ENCODE data around the gene FA2H.
"Not testable (repeated sequence)": the region's sequence is repeated elsewhere in the genome, so short reads cannot be mapped to it uniquely, and the experiment has no call there.

The FA2H gene

DNA sequence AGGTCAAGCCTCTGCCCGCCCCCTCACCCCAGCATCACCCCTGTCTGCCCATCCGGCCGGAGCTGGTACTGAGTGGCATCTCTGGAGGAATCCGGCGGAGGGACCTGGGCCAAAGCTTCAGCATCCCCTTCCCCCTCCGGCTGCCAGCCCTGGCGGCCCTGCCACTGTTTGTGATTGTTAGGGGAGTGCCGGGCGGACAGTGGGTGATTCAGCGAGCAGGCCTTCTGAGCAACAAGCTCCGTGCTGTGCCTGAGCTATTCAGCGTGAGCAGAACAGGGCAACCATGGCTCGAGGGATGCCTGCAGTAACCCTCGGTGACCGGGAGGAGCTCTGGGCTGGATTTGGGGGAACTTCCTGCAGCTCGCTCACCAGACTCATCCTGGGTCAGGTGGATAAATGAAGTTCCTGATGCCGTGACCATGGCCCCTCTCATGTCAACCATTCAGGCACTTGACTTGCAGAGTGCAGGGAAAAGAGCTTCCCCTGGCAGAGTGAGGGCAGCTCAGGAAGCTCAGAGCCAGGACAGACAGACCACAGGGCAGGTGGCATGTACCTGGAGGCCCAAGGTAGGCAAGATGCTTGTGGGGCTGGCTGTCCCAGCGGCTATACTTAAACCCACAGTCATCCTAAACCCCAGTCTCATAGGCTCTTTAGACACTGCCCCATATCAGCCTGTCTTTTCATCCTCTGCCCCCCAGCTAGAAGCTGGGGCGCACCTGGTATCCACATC lies 49.6 kb downstream of the FA2H start:
- DNase-seq (ENCODE audit: low read depth in 2 of 2), result no peak

DNA sequence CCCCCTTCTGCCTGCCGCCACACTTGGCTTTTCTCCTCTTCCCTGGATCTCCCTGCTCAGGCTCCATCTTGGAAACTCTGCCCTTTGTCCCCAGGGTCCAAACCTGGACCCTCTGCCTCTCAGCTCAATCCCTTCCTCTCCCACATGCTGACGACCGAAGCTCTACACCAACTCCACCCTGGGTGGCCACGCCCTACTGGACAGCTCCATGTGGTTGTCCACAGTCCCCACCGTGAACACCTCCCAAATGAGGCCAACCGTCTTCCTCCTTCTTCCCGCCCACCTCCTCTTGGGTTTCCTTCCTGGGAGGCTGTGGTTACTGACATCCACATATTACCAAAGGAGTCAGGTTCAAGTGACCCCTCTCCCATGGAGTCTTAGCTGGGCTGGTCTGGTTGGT lies 51.4 kb downstream of the FA2H start:
- no peak for DNase-seq (ENCODE audit: low read depth in 2 of 2)

DNA sequence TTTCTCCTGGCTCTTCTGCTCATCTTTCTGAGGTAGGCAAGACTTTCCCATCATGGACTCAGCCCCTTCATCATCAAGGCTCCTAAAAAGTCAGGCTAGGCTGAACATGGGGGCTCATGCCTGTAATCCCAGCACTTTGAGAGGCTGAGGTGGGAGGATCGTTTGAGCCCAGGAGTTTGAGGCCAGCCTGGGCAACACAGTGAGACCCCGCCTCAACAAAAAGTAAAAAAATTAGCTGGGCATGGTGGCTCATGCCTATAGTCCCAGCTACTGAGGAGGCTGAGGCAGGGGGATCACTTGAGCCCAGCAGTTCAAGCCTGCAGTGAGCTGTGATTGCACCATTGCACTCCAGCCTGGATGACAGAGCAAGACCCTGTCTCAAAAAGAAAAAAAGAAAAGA lies 52.5 kb downstream of the FA2H start:
- not testable (repeated sequence) for DNase-seq (ENCODE audit: low read depth in 2 of 2)

DNA sequence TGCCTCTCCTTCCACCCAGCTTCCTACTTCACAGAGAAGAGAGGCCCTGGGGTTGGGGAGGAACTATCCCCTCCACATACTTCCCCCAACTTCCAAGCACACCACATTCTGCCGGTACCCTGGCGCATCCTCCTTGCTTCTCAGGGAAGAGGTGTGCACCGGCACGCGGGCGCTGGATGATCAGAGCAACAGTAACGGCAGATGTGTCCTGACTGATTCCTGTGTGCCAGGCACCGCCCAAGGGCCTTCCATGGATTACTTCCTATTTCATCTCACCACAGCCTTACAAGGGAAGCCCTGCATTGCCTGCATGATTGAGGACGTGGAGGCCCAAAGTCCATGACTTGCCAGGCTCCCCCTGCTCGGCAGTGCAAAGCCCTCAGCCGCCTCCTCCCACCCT lies 52.9 kb downstream of the FA2H start:
- DNase-seq (ENCODE audit: low read depth in 2 of 2), result no peak

DNA sequence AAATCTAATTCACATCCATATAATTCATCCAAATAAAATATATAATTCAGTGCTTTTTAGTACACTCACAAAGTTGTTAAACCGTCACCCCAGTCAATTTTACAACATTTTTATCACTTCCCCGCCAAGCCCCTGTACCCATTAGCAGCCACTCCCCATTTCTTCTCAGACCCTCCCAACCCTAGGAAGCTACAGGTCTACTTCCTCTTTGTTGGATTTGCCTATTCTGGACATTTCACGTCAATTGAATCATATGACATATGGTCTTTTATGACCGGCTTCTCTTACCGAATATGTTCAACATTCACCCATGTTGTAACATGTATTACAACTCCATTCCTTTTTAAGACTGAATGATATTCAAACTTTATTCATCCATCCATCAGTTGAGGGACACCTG lies 54.0 kb downstream of the FA2H start:
- no peak for DNase-seq (ENCODE audit: low read depth in 2 of 2)

DNA sequence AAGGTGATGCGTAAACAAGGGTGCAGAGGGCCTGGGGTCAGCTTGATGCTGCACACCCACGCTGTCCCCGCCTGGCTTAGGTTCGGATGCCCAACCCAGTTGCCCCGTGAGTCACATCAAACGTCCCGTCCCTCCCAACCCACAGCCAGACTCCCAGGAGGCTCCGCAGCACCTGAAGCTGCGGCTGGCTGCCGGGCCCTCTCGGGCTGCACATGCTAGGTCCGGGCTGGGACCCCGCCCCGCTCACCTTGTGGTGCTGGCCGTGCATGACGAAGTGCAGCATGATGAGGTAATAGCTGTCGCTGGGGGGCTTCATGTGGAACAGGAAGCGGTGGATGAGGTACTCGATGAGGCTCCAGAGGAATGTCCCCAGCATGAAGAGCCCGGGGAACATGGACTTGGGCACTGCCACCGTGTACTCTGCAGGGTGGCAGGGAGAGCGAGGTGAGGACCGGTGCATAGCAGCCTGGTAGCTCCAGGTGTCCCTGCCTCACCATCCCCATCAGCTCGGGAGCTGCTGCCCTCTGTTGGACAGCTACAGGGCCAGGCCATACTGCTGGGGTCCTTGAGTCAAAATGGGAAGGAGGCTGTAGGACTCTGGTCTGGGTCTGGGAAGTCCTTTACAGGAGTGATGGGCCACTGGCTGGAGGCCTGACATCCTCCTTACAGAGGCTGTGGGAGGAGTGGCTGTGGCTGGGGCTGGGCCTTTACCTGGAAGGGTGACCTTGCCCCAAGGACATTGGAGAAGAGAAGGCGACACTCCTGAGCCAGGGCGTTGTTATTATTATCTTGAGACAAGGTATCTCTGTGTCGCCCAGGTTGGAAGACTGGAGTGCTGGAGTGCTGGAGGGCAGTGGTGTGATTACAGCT lies 55.6 kb downstream of the FA2H start:
- DNase-seq (ENCODE audit: low read depth in 2 of 2), result no peak

DNA sequence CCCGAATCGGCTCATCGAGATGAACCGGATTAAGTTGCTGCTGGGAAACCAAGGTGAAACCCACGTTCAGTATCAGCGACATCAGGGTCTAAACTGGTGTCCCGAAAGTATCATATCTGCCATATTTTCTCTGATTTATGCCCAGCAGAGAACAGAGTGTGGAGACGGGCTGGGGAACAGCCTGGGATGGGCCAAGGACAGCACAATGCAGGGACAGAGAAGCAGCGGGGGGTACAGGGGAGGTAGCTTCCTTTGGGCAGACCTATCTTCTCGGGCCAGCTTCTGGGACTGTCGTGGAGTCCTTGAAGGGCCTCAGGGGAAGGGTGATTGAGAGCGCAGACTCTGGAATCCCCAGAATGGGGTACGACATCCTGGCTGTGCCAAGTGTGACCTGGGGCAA lies 56.5 kb downstream of the FA2H start:
- DNase-seq (ENCODE audit: low read depth in 2 of 2), result no peak

DNA sequence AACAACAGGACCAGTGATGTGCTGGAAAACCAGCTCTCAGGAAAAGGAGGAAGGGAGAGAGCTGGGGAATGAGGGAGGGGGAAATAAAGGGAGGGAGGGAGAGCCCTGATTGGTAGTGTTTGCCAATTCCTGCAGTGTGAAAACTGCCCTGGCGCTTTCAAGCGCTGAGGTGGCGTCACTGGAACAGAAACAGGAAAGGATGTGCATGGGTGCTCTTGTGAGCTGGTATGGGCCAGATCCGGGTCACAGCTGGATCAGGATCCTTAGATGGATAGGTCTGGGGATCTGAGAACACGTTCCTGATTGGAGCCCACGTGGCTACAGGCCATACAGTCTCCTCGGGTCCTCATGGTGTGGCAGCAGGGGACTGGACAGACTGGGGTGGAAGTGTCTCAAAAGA lies 57.3 kb downstream of the FA2H start:
- DNase-seq (ENCODE audit: low read depth in 2 of 2), result no peak

DNA sequence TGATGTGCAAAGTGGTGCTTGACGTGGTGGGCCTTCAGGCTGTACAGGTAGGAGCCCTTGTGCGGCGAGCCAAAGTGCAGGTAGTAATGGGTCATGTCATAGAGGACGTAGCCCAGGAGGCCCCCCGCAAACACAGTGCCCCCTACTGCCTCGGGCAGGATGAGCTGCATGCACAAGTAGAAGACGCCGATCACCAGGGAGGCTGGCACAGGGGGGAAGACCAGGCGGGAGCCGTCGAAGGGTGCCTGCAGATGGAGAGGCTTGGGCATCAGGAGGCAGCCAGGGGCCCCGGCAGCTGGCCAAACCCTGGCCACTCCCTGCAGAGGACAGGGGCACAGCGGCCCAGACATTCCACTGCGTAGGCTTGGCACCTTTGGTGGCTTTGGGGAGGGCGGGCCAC lies 58.3 kb downstream of the FA2H start:
- no peak for DNase-seq (ENCODE audit: low read depth in 2 of 2)

DNA sequence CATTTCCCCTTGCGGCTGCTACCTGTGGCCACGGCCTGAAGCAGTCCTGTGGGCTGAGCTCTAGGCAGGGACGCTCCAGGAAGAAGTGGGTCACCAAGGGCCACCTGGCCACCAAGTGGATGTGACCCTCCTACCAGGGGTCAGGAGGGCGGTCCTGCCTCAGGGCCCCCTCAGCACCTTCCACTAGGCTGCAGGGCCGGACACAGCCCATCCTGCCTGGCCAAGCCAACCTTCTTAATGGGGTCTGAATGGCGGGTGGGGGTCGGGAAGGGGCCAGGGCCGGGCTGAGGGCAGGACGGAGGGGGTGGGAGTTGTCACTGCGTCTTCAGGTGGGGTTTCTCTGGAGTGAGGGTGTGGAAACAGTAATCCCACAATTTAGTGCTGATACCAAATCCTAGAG lies 60.7 kb downstream of the FA2H start:
- no peak for DNase-seq (ENCODE audit: low read depth in 2 of 2)

DNA sequence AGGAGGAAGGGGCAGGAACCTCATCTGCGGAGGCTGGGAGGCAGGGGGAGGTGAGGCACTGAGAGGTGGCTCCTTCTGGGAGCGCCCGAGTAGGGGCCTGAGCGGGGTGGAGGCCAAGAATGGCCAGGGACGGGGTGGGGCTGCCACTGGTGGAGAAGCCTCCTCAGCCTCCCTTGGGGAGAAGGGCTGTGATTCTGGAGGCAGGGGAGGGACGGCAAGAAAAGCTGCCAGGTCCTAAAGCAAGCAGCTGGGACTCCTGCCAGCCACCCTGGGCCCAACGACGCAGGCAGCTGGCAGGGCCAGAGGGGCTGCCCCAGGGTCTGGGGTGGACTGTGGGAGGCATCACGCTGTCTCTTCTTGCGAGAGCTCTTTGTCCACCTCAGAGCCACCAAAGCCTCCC lies 61.3 kb downstream of the FA2H start:
- DNase-seq (ENCODE audit: low read depth in 2 of 2), result no peak

DNA sequence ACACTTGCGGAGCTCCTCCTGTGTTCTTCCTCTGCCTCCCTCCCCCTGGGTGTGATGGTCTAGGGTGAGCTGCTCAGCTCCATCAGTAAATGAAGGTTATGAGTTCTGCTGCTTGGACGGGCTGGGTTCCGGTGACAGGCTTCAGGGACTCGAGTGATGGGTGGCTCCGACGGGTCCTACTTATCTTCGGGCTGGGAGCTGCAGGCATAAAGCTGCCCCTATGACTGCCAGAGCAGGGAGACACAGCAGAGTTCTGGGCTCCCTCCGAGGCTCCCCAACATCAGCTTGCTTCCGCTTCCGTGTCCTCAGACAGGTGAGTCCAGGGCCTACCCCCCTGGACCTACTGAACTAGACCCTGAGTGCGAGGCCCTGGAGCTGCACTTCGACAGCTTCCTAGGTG lies 62.7 kb downstream of the FA2H start:
- DNase-seq (ENCODE audit: low read depth in 2 of 2), result no peak

DNA sequence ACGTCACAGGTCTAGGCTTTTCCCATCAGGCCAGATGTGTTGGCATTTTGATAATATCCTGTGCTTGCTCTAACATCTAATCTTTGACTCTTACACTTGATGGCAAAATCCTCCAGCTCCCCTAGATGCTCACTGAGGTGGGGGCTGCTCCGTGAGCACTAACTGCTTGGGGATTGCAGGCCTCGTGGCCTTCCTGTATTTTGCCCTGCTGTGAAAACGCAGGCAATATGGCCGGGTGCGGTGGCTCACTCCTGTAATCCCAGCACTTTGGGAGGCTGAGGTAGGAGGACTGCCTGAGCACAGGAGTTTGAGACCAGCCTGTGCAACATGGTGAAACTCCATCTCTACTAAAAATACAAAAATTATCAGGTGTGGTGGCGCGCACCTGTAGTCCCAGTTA lies 64.2 kb downstream of the FA2H start:
- no peak for DNase-seq (ENCODE audit: low read depth in 2 of 2)

DNA sequence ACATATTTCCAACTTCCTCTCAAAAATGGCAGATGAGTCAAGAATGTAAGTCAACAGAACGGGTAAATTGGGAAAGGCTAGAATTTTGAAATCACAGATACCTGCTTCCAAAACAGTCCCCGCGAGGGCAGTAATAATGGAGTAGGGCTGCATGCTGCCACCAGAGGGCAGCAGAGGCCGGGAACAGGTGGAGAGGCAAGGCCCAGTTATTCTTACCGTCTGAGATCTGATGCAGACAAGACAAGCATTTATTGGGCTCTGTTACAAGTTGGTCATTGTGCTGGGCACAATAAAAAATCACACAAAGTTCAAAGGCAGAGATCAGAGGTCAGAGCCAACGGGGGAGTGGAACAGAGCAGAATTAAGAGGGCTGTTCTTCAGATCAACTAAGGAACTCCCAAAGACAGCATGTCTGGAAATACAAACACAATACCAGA lies 65.2 kb downstream of the FA2H start:
- DNase-seq (ENCODE audit: low read depth in 2 of 2), result peak; percentile 73 to 77

DNA sequence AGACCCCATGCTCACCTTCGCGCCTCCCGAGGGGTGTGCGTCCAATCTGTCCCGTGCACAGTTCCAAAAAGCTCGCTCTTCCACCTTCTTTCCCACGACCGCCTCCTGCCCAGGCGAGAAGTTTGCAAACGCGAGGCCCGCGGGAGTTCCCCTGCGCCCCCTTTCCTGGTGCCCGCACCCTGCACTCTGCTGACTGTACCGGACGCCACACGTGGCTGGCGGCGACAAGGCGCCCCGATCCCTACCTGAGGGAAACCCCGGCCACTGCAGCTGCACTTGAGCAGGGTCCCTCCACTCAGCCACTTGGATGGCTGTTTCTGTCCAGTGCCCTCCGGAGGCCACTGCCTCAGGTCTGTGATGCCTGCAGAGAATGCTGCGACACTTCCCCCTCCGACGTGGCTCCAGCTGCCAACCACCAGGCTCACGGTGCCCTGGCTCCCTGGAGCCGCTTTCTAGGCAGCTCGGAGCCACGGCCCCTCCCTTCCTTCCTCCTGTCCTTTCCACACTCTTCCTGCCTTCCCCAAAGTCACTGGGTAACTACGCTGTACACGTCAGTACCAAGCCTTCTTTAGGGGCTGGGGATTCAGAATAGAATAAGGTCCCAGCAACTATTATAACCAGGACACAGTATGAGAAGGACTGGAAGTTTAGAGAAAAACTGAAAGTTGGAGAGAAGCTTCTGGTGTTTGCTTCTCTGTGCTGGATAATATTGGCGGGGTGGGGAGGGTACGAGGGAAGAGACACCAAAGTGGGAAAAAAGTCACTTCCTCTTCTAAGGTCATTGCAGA lies 74.0 kb downstream of the FA2H start, which contains the start of gene MLKL:
Gene MLKL (minus strand): TSS at position 425 of the 788 bp plus-strand sequence. CDS start 5,105 bp downstream, outside the sequence.
- DNase-seq (ENCODE audit: low read depth in 2 of 2), result peak; percentile 31 to 38

DNA sequence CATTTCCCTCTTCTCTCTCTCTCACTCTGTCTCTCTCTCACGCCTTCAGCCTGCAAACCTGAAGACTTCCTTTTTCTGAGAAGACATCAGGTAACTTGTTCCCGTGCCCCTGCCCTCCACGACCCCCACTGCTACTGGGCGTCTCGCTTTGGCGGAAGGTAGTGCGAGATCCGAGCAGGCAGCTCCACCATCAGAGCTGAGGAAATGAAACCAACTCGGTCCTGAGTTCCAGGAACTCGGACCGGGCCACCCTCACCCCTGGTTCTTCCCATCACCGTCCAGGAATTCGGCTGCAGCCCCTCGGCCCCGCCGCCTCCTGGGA lies 74.5 kb downstream of the FA2H start:
- DNase-seq (ENCODE audit: low read depth in 2 of 2), result peak in 1 of 2 donors; percentile 7

DNA sequence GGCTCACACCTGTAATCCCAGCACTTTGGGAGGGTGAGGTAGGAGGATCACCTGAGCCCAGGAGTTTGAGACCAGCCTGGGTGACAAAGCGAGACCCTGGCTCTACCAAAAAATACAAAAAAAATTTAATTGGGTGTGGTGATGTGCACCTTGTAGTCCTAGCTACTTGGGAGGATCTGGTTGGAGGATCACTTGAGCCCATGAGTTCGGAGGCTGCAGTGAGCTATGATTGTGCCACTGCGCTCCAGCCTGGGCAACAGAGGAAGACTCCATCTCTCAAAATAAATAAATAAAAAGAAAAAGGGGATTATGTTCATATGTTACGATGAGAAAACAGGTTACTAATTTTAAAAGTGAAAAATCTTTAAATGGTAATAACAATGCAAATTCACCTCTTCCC lies 75.0 kb downstream of the FA2H start:
- no peak for DNase-seq (ENCODE audit: low read depth in 2 of 2)

DNA sequence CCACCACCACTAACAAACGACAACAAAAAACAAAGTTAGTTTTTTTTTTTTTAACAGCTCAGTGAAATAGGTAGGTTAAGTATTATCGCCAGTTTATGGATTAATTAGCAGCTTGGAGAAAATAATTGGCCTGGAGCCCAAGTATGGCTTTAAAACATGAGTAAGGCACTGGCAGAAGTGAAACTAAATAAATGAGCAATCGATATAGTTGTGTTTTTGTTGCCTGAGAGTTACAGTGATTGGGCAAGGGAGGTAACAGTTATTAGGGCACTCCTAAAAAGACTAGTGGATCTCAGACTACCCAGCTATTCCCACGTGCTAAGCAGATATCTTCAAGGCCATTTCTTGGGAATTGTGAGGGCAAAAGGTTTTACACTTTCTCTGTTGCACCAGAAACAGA lies 76.4 kb downstream of the FA2H start:
- DNase-seq (ENCODE audit: low read depth in 2 of 2), result no peak

DNA sequence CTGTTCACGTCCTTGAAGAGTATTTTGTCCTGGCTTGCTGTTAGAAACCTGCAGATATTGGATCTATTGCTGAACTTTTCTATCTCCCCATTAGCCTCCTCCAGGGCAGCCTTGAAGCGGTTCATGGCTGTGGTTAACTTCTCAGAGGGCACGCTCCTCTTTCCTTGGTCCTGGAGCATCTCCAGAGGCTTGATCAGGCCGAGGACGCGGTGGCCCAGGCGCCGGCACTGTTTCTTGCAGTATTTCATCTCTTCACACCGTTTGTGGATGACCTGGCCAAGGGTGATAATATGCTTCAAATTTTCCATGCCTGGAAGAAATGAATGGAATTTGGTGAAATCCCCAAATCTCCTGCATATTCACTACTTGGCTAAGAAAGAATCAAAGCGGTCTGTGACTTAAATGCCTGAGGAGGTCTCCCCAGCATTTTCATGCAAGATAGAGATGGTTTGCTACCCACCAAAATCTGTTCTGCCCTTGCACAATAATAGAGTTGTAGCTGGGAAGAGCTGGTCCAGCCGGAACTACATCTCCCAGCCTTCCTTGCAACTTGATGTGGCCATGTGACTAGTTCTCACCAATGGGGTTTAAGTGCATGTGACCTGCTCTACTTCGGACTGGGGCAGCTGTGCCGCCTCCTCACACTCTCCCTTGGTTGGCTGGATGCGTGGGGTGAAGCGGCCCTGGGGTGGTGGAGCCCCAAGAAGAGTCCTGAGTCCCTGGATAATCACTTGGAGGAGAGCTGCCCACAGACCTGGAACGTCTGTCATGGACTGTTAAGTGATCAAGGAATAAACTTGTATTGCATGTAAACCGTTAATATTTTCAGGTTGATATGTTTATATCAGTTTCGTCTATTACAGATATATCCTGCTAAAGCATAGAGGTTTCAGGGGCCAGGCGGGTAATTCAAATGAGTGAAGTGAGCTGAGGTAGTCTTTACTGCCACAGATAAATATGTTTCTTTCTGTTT lies 78.9 kb downstream of the FA2H start:
- DNase-seq (ENCODE audit: low read depth in 2 of 2), result peak; percentile 23 to 36

DNA sequence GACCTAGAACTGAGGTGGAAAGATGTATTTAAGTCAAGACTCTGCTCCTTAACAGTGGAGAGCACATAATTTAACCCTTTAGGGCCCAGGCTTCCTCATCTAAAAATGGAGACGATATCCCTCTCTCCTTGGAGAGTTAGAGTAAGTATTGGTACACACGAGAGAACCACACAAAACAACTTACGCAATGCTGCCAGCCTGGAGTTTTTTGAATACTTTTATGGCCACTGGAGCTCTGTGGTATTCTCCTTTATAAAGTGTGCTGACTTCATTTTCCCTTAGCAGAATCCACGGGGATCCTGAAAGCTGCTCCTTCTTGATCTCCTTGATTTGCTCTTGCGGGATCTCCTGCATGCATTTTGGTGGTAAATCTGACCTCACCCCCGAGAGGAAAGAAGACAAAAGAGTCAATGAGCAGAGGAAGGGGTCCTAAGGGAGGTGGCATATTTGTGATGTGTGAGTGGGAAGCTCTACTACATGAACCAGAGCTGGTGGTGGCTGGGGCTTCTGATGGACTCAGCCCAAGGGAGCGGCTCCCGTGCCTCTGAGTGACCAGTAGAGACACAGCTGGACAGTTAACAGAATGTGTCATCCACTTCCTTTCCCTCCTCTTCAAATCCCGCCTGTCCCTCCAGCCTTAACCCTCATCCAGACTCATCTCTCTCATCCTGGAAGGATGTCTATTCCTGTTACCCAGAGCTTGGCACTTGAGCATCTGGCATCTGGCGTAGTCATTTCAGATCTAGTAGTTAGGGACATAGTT lies 83.3 kb downstream of the FA2H start:
- no peak for DNase-seq (ENCODE audit: low read depth in 2 of 2)

All from activated CD4-positive, alpha-beta T cell treated with anti-CD3 and anti-CD28 coated beads for 24 hours (primary cell).